GM12864 (cell line): Measurements from ENCODE around the gene CAPN15.

Source experiments
- DNase-seq: peaks from one replicate; pipeline ENCODE4 v3.0.0-alpha.2; 2011; ENCODE audit warnings: low read depth
- H3K4me3 ChIP-seq: 2 replicates; pipeline ENCODE4 v1.5.1; 2011; ENCODE audit warnings: mild to moderate bottlenecking, low read depth, low read length, control low read depth
- CTCF ChIP-seq: IDR thresholded peaks from 2 replicates; pipeline ENCODE4 v1.5.1; 2011; ENCODE audit warnings: low read depth, mild to moderate bottlenecking, moderate library complexity, low read length, control low read depth, inconsistent platforms; ENCODE audit errors: missing control alignments

CAPN15 gene

DNA sequence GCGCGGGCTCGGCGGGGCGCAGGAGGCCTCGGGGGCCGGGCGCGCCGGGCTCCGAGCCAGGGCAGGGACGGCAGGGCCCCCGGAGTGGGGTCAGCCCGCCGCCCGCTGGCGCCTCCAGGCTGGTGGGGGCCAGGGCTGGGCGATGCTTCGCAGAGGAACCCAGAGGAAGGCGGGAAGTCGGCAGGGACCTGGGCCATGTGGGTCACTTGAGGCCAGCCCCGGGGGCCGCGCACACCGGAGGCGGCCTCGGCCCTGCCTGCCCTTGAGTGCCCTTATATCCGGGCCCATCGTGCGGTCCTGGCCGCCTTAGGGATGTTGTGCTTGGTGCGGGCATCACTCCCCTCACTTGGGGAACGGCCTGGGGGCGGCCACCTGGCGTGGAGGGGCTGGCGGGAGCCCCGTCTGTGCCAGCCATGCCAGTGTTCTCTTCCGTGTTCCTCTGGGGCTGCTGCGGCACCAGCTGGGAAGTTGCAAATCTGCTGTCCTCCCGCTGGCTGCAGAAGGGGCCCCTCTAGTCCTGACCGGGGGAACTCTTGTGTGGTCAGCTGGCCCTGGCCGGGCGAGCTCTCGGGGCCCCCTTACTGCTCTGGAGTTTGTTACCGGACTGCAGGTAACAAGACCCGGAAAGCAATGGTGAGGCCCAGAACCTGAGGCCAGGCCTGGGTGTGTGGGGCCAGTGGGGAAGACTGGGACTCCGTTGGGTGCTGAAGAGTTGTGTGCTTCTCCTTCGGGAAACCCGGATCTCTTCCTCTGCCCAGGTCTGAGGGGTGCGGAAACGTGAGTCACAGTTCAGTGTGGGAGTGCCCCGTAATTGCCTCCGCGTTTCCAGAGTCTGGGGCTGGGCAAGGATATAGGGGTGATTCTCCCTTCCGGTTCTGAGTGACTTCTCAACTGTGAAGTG lies 849 bp downstream of the CAPN15 start:
- DNase-seq, result no peak
- peak overlapping the region; percentile 91 for H3K4me3 ChIP-seq
- no peak for TF ChIP-seq CTCF

DNA sequence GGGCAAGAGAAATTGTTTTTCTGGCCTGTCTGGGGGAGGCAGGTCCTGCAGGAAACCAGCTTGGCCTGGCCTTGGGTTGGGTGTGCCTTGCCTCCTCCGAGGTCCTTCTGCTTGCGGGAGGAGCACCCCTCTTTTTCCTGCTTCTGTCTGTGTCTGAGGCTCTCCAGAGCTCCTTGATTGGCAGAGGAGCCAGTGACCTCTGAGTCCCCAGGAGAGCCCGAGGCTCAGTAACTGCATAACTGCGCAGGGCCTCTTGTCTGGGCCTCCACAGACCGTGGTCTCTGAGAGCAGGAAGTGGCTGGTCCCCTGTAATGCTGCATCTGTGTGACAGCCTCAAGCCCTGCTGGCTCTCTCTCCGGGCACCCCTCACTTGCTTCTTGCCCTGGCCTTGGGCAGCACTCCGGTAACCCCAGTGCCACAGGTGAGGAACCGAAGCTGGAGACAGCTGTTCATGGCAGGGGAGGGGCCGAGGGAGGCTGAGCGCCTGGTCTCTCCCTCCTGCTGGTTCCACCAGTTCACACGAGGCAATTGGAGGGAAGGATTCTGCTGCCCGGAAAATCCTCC lies 1.6 kb downstream of the CAPN15 start:
- TF ChIP-seq CTCF, result no peak
- peak overlapping the region; percentile 91 for H3K4me3 ChIP-seq
- no peak for DNase-seq

- TF ChIP-seq CTCF, result no peak
- H3K4me3 ChIP-seq, result no peak overlapping the region
- DNase-seq, result no peak
Measured at GRCh38 chr16:530111-530817, 2.8 kb downstream of the CAPN15 start.

DNA sequence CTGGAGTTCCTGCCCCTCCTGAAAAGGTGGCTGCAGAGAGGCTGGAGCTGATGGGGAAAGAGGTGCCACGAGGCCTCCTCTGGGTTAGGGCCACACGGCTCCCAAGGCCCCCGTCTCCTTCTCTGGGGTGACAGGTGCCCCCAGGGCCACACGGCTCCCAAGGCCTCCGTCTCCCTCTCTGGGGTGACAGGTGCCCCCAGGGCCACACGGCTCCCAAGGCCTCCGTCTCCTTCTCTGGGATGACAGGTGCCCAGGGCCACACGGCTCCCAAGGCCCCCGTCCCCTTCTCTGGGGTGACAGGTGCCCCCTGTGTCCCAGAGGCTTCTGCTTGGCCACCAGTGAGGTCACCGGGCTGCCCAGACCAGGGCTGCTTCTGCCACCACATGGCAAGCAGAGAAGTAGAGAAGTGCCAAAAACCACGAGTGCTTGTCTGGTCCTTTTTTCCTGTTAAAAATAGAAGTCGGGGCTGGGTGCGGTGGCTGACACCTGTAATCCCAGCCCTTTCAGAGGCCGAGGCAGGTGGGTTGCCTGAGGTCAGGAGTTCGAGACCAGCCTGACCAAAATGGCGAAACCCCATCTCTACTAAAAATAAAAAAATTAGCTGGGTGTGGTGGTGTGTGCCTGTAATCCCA lies 4.1 kb downstream of the CAPN15 start:
- no peak for TF ChIP-seq CTCF
- DNase-seq, result no peak
- no peak overlapping the region for H3K4me3 ChIP-seq

GRCh38 chr16:533391-534123 lies 6.0 kb downstream of the CAPN15 start:
- TF ChIP-seq CTCF, result no peak
- no peak overlapping the region for H3K4me3 ChIP-seq
- no peak for DNase-seq

GRCh38 chr16:534135-534534 lies 6.6 kb downstream of the CAPN15 start:
- TF ChIP-seq CTCF, result no peak
- no peak overlapping the region for H3K4me3 ChIP-seq
- no peak for DNase-seq
